HCT116 (cell line): ENCODE data around the gene MAP3K8. TPM values are rescaled to one million over a fixed set of nuclear protein-coding genes. Genes with fewer than 3 reads are reported as not detected.

ENCODE experiments used
- ATAC-seq: fragments of 200-7000 bp; cut with Tn5 transposase; 2 replicates; pipeline ENCODE4 v1.9.1; 2020; ENCODE audit warnings: mild to moderate bottlenecking, moderate library complexity
- BruUV-seq: library from RNA; stranded (reverse); fragments of 400-500 nt; replicated peaks from 2 replicates; lab custom pipeline; 2021; lab: Mats Ljungman, UMichigan
- CTCF ChIA-PET: fragments of 300-600 bp; sonication (Branson Sonifier 250); formaldehyde crosslinking; loops from one replicate; lab custom pipeline; 2021; ENCODE audit warnings: antibody characterized with exemption; lab: Charles Lee
- POLR2A ChIA-PET: fragments of 300-600, 350-600 bp; sonication (Branson Sonifier 250); formaldehyde crosslinking; loops from one replicate; lab custom pipeline; 2021; ENCODE audit warnings: antibody characterized with exemption; lab: Charles Lee
- RAD21 ChIA-PET, 2 experiments: fragments of 300-600 bp; sonication (Branson Sonifier 250); formaldehyde crosslinking; loops; one replicate each; lab custom pipeline; 2023; ENCODE audit warnings: low total read pairs in 2 of 2; ENCODE audit not compliant: uncharacterized antibody in 2 of 2, unreplicated experiment in 2 of 2, low non-redundant PET in 1 of 2; lab: Charles Lee
- DNase-seq: peaks from one replicate; pipeline ENCODE4 v3.0.0-alpha.2; 2010; ENCODE audit warnings: low read depth, low spot score
- H2AFZ ChIP-seq: fragments of 200-600 bp; shearing (Covaris generic), sonication (generic); 2 replicates; pipeline ENCODE4 v1.6.1; 2017; ENCODE audit warnings: low read depth, mixed run types, mixed read lengths, antibody characterized with exemption, low read length; ENCODE audit not compliant: poor library complexity, severe bottlenecking
- H3K27ac ChIP-seq: 2 replicates; pipeline ENCODE4 v1.5.1; 2012; ENCODE audit warnings: low read depth, low read length
- H3K27me3 ChIP-seq: fragments of 200-600 bp; sonication (generic); 2 replicates; pipeline ENCODE4 v1.6.1; 2016; ENCODE audit warnings: mixed run types, low read length, mixed read lengths; ENCODE audit not compliant: insufficient read depth
- H3K36me3 ChIP-seq, 2 experiments: fragments of 200-500 bp in 1 of 2; fragments of 200-600 bp in 1 of 2; sonication (Bioruptor generic) in 1 of 2; sonication (generic) in 1 of 2; 2 replicates each; pipeline versions ENCODE4 v1.5.1 to v1.6.1; 2014 to 2016; ENCODE audit warnings: low read length in 2 of 2, inconsistent platforms in 1 of 2, mixed read lengths in 1 of 2, mixed run types in 1 of 2; ENCODE audit not compliant: insufficient read depth in 2 of 2, control insufficient read depth in 1 of 2
- H3K4me1 ChIP-seq, 2 experiments: fragments of 200-600 bp in 1 of 2; sonication (generic) in 1 of 2; 2 replicates each; pipeline versions ENCODE4 v1.5.1 to v1.6.1; 2012 to 2017; ENCODE audit warnings: low read length in 2 of 2, inconsistent platforms in 1 of 2, mild to moderate bottlenecking in 1 of 2, mixed read lengths in 1 of 2, mixed run types in 1 of 2, moderate library complexity in 1 of 2; ENCODE audit not compliant: insufficient read depth in 2 of 2, control insufficient read depth in 1 of 2
- H3K4me2 ChIP-seq: fragments of 200-600 bp; sonication (generic); 2 replicates; pipeline ENCODE4 v1.6.1; 2017; ENCODE audit warnings: mixed run types, low read length, mixed read lengths
- H3K4me3 ChIP-seq, 2 experiments: fragments of 200-600 bp in 1 of 2; sonication (generic) in 1 of 2; replicated peaks in 1 of 2; 2 replicates each; pipeline ENCODE4 v1.5.1; 2011 to 2016; ENCODE audit warnings: low read length in 2 of 2, control low read depth in 1 of 2, low read depth in 1 of 2, mild to moderate bottlenecking in 1 of 2, mixed read lengths in 1 of 2, mixed run types in 1 of 2
- H3K79me2 ChIP-seq: fragments of 200-600 bp; sonication (generic); 2 replicates; pipeline ENCODE4 v1.6.1; 2017; ENCODE audit warnings: mild to moderate bottlenecking, mixed run types, low read length, moderate library complexity, mixed read lengths; ENCODE audit not compliant: insufficient read depth
- H3K9ac ChIP-seq: fragments of 200-600 bp; sonication (generic); 2 replicates; pipeline ENCODE4 v1.6.1; 2016; ENCODE audit warnings: low read length, mixed read lengths
- H3K9me2 ChIP-seq: fragments of 200-600 bp; sonication (generic), shearing (Covaris generic); 2 replicates; pipeline ENCODE4 v1.6.1; 2017; ENCODE audit warnings: mixed run types, mild to moderate bottlenecking, moderate library complexity; ENCODE audit not compliant: insufficient read depth
- H3K9me3 ChIP-seq, 2 experiments: fragments of 200-500 bp in 1 of 2; fragments of 200-600 bp in 1 of 2; sonication (Bioruptor generic) in 1 of 2; sonication (generic) in 1 of 2; 2 replicates each; pipeline ENCODE4 v1.6.1; 2014 to 2017; ENCODE audit warnings: low read length in 2 of 2, mixed read lengths in 2 of 2, inconsistent platforms in 1 of 2, low read depth in 1 of 2, mild to moderate bottlenecking in 1 of 2, mixed run types in 1 of 2, moderate library complexity in 1 of 2; ENCODE audit not compliant: control insufficient read depth in 1 of 2, insufficient read depth in 1 of 2
- H4K20me1 ChIP-seq: fragments of 200-600 bp; sonication (generic), shearing (Covaris generic); 2 replicates; pipeline ENCODE4 v1.6.1; 2017; ENCODE audit warnings: mixed run types, mild to moderate bottlenecking, moderate library complexity; ENCODE audit not compliant: insufficient read depth
- CBX3 ChIP-seq: IDR thresholded peaks from 2 replicates; pipeline ENCODE4 v1.6.1; 2012; ENCODE audit warnings: low read depth
- CEBPB ChIP-seq: IDR thresholded peaks from 2 replicates; pipeline ENCODE4 v1.6.1; 2012; ENCODE audit warnings: low read depth
- ELF1 ChIP-seq: IDR thresholded peaks from 2 replicates; pipeline ENCODE4 v1.6.1; 2012; ENCODE audit warnings: low read depth, borderline replicate concordance
- EZH2 ChIP-seq: fragments of 200-600 bp; sonication (generic); IDR thresholded peaks from 2 replicates; pipeline ENCODE4 v1.6.1; 2017; ENCODE audit warnings: antibody characterized with exemption, mixed run types
- EZH2phosphoT487 ChIP-seq: fragments of 200-600 bp; IDR thresholded peaks from 2 replicates; pipeline ENCODE4 v1.6.1; 2018; ENCODE audit warnings: antibody characterized with exemption, borderline replicate concordance
- FOSL1 ChIP-seq: IDR thresholded peaks from 2 replicates; pipeline ENCODE4 v1.6.1; 2012; ENCODE audit warnings: low read depth
- JUND ChIP-seq: IDR thresholded peaks from 2 replicates; pipeline ENCODE4 v1.6.1; 2012
- MAX ChIP-seq: IDR thresholded peaks from 2 replicates; pipeline ENCODE4 v1.6.1; 2012
- RAD21 ChIP-seq: IDR thresholded peaks from 2 replicates; pipeline ENCODE4 v1.6.1; 2012; ENCODE audit warnings: low read depth, mild to moderate bottlenecking
- SIN3A ChIP-seq: IDR thresholded peaks from 2 replicates; pipeline ENCODE4 v1.6.1; 2012; ENCODE audit warnings: low read depth
- TCF7L2 ChIP-seq: IDR thresholded peaks from 2 replicates; pipeline ENCODE4 v1.7.0; 2011; ENCODE audit warnings: borderline replicate concordance, inconsistent platforms; ENCODE audit not compliant: insufficient read depth, insufficient read length; ENCODE audit errors: extremely low read depth
- ZFX ChIP-seq: fragments of 450-650 bp; IDR thresholded peaks from 2 replicates; pipeline ENCODE4 v1.6.1; 2017
- ZNF274 ChIP-seq: fragments of 200-500 bp; sonication (Bioruptor generic); IDR thresholded peaks from 2 replicates; pipeline ENCODE4 v1.6.1; 2014; ENCODE audit warnings: mild to moderate bottlenecking, low read depth, low read length, inconsistent platforms
- intact Hi-C: fragments of 100-400 bp; cut with micrococcal nuclease; formaldehyde crosslinking; loops from 2 replicates; pipeline ENCODE4 v1.10.0; 2022
- total RNA-seq: library from RNA; stranded (reverse); gene quantifications from one replicate; pipeline ENCODE4 v1.2.1, GENCODE V29; 2021; ENCODE audit not compliant: unreplicated experiment
- TF ChIP-seq, protein P1 (sequence below): IDR thresholded peaks from 2 replicates; pipeline ENCODE4 v1.6.1; 2011; ENCODE audit warnings: mild to moderate bottlenecking, low read length, moderate library complexity; ENCODE audit not compliant: insufficient replicate concordance; ENCODE audit errors: extremely low read depth
- TF ChIP-seq, protein P2 (sequence below): IDR thresholded peaks from 2 replicates; pipeline ENCODE4 v1.6.1; 2012

Gene MAP3K8
- total RNA-seq, 1 experiment from 2014 or later = 4.5 TPM

DNA sequence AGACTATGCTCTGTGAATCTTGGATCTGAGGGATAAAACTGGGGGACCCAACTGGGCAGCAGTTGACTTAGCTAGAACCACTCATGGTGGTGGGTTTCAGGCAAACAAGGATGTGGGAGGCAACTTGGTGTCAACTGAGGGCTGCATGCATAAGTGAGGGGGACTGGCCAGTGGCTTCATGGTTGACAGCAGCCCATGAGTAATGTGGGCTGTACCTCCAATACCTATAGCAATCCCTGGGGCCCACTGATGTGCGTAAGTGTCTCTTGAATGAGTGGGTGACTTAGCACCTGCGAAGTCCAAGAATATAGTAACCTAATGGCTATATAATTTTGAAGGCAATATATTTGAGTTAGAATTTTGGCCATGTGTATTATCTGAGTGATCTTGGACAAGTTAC lies 13.7 kb upstream of the MAP3K8 start:
- H3K9ac ChIP-seq = no peak overlapping the region
- no peak overlapping the region for H2AFZ ChIP-seq
- ChIA-PET RAD21 (no interaction called here), POLR2A (interaction anchor here (1.0 kb wide), 1 partner anchor 13 kb away, joined by 5 read pairs; the partner anchor contains the start of gene MAP3K8), CTCF (interaction anchor here (1.0 kb wide), 1 partner anchor 12 kb away, joined by 3 read pairs; no protein-coding TSS in a partner anchor)
- no peak overlapping the region for H3K4me3 ChIP-seq
- H3K36me3 ChIP-seq = no peaks in the 10 kb centered on the region
- intact Hi-C loops = no loop called here
- H3K9me2 ChIP-seq = no peaks in the 10 kb centered on the region
- H3K27ac ChIP-seq = no peak overlapping the region
- no peaks in the 10 kb centered on the region for H3K79me2 ChIP-seq
- H3K4me1 ChIP-seq = peaks cover 12 to 16% of the 10 kb centered on the region in 2 experiments
- H3K4me2 ChIP-seq = no peak overlapping the region
- DNase-seq (no peak), ATAC-seq (no peak)
- H4K20me1 ChIP-seq = no peaks in the 10 kb centered on the region
- TF ChIP-seq JUND (no peak), TCF7L2 (no peak), MAX (no peak), ZNF274 (no peak), CBX3 (no peak), ELF1 (no peak), CEBPB (no peak), ZFX (no peak), EZH2phosphoT487 (no peak), EZH2 (no peak), FOSL1 (no peak), RAD21 (no peak), SIN3A (no peak)
- TF ChIP-seq, protein P1, sequence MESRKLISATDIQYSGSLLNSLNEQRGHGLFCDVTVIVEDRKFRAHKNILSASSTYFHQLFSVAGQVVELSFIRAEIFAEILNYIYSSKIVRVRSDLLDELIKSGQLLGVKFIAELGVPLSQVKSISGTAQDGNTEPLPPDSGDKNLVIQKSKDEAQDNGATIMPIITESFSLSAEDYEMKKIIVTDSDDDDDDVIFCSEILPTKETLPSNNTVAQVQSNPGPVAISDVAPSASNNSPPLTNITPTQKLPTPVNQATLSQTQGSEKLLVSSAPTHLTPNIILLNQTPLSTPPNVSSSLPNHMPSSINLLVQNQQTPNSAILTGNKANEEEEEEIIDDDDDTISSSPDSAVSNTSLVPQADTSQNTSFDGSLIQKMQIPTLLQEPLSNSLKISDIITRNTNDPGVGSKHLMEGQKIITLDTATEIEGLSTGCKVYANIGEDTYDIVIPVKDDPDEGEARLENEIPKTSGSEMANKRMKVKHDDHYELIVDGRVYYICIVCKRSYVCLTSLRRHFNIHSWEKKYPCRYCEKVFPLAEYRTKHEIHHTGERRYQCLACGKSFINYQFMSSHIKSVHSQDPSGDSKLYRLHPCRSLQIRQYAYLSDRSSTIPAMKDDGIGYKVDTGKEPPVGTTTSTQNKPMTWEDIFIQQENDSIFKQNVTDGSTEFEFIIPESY = no peak
- TF ChIP-seq, protein P2, sequence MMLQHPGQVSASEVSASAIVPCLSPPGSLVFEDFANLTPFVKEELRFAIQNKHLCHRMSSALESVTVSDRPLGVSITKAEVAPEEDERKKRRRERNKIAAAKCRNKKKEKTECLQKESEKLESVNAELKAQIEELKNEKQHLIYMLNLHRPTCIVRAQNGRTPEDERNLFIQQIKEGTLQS = no peak
- no TSS peak for BruUV-seq
- H3K27me3 ChIP-seq = no peaks in the 10 kb centered on the region
- no peaks in the 10 kb centered on the region for H3K9me3 ChIP-seq
